GM12875 (cell line): ENCODE measurements around the gene ZNF417.
"Not testable (repeated sequence)": the region's sequence is repeated elsewhere in the genome, so short reads cannot be mapped to it uniquely, and the experiment has no call there.

Experiments used
- H3K4me3 ChIP-seq: one replicate; pipeline ENCODE4 v1.5.1; 2011; ENCODE audit warnings: low read depth, low read length, control low read depth
- TF ChIP-seq, protein P1 (sequence below): IDR thresholded peaks from 2 replicates; pipeline ENCODE4 v1.5.1; 2011; ENCODE audit warnings: low read depth, mild to moderate bottlenecking, control low read depth, inconsistent platforms, low read length, moderate library complexity, borderline replicate concordance; ENCODE audit not compliant: insufficient read depth

Gene ZNF417

GRCh38 chr19:57927587-57927986 is 11.2 kb upstream of the ZNF417 start:
- H3K4me3 ChIP-seq: no peak overlapping the region
- TF ChIP-seq, protein P1, sequence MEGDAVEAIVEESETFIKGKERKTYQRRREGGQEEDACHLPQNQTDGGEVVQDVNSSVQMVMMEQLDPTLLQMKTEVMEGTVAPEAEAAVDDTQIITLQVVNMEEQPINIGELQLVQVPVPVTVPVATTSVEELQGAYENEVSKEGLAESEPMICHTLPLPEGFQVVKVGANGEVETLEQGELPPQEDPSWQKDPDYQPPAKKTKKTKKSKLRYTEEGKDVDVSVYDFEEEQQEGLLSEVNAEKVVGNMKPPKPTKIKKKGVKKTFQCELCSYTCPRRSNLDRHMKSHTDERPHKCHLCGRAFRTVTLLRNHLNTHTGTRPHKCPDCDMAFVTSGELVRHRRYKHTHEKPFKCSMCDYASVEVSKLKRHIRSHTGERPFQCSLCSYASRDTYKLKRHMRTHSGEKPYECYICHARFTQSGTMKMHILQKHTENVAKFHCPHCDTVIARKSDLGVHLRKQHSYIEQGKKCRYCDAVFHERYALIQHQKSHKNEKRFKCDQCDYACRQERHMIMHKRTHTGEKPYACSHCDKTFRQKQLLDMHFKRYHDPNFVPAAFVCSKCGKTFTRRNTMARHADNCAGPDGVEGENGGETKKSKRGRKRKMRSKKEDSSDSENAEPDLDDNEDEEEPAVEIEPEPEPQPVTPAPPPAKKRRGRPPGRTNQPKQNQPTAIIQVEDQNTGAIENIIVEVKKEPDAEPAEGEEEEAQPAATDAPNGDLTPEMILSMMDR: no peak

GRCh38 chr19:57914531-57914930 is 1.9 kb downstream of the ZNF417 start:
- no peak overlapping the region for H3K4me3 ChIP-seq
- TF ChIP-seq, protein P1: no peak

- H3K4me3 ChIP-seq: no peak overlapping the region
- TF ChIP-seq, protein P1: no peak
Observed at GRCh38 chr19:57907394-57907793, 9.0 kb downstream of the ZNF417 start.

- TF ChIP-seq, protein P1: no peak
- H3K4me3 ChIP-seq: no peak overlapping the region
Observed at GRCh38 chr19:57905258-57905657, 11.1 kb downstream of the ZNF417 start.

DNA sequence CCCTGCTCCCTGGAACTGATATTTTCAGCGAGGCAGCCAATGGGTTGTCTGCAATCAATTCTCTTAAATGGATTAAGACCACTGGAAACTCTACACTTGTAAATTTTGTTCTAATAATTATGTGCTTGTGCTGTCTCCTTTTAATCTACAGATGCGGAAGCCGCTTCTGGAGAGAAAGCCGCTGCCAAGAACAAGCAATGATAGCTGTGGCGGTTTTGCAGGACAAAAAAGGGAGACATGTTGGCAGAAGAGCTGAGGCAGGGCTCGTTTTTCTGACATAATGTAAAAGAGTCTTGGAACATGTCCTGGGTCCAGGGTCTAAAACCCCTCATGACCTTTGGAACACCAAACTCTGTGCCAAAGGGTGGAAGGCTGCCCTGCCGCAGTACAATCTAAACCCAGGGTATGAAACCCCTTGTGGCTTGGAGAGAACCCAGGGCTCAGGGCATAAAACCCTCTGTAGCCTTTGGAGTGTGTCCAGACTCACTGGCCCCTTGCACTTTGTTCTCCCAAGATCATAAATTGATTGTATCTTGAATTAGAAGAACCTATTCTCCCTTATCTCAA is 12.7 kb downstream of the ZNF417 start:
- TF ChIP-seq, protein P1: no peak
- no peak overlapping the region for H3K4me3 ChIP-seq

GRCh38 chr19:57900311-57900710 is 16.1 kb downstream of the ZNF417 start:
- no peak overlapping the region for H3K4me3 ChIP-seq
- TF ChIP-seq, protein P1: no peak

DNA sequence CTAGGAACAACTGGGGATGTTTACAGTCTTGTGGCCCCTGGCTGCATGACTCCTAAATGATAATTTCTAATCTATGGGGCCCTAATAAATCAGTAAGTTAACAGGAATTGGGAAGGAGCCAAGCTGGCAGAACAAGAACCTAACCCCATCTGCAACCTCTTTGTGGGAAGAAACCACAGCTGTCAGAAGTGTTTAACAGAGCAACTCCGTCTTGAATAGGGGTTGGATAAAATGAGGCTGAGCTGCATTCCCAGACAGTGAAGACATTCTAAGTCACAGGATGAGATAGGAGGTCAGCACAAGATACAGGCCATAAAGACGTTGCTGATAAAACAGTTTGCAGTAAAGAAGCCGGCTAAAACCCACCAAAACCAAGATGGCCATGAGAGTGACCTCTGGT is 25.7 kb downstream of the ZNF417 start:
- not testable (repeated sequence) for H3K4me3 ChIP-seq

DNA sequence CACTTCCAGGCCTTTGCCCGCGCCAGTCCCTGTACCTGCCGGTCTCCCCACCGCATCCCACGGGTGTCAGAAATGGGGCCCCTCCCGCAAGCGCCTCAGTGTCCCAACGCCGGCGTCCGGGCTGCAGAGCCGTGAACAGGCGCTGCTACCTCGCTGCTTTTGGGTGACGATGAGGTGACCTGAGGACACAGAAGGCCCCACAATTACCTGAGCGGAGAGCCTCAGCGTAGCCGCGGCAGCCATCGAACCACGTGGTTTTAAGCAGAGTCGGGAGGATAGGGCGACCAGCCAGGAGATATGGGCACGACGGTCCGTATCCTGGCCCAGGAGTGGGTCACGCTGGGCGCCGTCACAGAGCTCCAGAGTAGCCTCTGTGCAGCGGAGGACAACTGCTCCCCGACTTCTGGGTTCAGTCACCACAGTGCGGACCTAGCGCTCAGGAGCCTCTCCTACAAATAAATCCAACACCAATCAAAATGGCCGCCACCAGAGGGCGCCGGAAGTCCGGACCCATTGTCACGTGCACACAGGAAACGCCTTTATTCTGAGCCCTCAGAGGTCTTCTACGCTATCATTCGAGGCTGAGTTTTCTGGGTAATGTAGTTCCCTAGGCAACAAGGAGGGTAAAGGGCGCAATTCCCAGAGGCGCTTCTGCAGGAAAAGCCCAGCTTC is 27.7 kb downstream of the ZNF417 start, which contains the start of gene ZNF814:
TSS of gene ZNF814 (minus strand) at position 478 of the 672 bp plus-strand sequence. CDS start at position 243, 235 bp downstream.
- TF ChIP-seq, protein P1: no peak
- H3K4me3 ChIP-seq: peak within 1 kb of the TSS; percentile 98
